HG03575 (cell line): ENCODE data around the gene TENM3.

ENCODE experiments used
- ATAC-seq: cut with Tn5 transposase; IDR thresholded peaks from one replicate; pipeline ENCODE4 v1.9.1; 2021; ENCODE audit not compliant: unreplicated experiment, insufficient number of reproducible peaks, low FRiP score; ENCODE audit errors: extremely low read depth

Gene TENM3

DNA sequence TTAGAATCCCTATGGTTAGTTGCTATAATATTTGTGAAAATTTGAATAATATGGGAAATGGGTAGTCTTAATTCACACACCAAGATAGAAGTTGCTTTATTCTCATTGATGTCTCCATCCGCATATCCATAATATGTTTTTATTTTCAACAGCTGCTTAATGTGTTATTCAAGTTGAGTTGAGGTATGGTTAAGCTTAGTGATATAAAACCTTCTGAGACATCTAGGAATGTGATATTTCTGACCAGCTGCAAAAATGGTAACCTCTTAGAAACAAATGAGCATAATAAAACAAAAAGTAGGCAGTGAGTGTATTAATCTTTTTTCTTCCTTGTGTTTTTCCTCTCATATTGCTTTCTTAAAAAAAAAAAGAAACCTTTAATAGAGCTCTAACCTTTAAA is 172.9 kb downstream of the TENM3 start:
- ATAC-seq, result no peak

DNA sequence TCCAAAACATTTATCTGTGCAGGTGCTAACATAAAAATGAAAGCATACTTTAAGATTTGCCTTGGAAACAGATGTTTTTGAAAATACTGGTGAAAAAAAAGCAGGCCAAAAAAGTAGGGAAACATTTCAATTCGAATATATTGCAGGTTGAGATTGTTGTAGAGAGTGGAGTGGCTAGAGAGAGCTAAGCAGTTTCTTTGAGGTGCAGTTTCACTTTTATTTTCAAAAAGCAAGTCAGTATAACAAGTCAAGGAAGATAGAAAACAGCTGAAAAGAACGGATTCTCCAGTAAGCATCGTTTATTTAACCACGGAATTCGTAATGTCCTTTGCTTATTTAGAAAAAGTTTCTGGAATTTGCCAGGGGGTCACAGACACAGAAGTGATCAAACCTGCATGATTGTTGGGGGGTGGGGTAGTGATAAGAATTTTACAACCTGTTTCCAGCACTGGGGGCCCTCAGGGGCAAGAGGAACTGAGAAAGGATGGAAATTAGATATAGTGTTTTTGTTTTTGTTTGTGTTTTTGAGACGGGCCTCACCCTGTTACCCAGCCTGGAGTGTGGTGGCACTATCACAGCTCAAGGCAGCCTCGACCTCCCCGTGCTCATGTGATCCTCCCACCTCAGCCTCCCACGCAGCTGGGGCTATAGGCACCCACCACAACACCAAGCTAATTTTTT is 175.0 kb downstream of the TENM3 start:
- ATAC-seq, result no peak

DNA sequence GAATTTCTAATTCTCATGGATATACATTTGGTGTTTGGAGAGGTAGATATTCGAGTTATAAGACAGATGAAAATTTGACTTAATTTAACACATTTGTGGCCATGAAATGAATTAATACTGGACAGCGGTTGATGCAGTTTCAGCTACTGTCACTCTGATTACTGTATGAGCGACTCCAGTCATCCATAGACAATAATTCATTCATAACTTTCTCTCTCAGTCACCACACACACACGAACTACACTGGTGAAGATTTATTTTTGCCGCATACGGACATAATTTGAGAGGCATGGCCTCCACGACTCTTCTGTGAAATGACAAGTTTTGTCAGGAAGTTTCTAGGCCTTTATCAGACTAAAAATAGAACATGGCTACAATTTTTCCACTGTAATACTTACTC is 177.0 kb downstream of the TENM3 start:
- no peak for ATAC-seq

DNA sequence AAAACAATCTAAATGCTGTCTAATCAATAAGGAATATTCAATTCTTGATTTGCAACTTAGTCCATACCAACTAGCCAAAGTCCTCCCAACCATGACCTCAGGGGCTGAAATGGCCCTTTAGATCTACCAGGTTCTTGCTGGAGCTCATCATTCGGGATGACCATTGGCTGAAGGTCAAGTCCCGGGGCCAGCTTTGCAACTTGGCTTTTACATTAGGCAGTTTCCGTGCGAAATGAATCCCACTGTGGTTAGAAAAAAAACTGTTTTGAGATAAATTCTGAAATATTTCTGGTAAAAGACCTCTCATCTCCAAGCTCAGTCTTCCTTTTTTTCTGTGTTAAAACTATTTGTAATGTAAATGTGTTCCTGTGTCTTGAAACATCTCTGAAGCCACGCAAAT is 178.6 kb downstream of the TENM3 start:
- no peak for ATAC-seq

DNA sequence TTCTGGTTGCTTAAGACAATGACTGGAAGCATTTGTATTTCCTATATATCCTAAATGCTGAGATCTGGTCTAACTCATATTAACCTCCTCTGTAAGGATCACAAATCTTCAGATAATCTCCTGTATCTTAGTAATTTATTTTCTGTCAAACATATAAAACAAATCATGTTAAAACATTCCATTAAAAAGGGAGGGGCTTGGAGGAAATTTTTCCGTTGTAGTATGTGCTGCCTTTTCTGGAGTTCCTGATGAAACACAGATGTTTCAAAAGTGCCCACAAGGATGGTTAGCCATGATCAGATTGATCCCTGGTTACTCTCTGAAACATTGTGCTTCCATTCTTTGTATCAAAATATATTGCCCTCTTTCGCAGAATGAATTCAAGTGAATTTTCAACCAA is 182.1 kb downstream of the TENM3 start:
- no peak for ATAC-seq

DNA sequence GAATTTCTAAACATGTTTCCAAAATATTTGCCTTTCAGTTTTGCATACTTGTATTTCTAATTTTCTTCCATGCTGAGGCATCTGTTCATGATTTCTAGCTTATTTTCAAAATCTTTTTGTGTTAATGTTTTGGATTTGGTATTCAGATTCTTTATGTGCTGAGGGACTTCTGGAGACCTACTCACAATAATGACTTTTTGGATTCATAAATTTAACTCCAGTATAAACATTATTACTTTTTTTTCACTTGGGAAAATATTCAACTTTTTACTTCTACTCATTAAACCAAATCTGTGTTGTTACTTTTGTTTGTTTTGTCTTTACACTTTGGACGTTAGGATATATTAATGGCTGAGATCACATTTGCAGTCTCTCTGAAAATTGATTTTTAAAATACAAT is 183.7 kb downstream of the TENM3 start:
- ATAC-seq, result no peak

DNA sequence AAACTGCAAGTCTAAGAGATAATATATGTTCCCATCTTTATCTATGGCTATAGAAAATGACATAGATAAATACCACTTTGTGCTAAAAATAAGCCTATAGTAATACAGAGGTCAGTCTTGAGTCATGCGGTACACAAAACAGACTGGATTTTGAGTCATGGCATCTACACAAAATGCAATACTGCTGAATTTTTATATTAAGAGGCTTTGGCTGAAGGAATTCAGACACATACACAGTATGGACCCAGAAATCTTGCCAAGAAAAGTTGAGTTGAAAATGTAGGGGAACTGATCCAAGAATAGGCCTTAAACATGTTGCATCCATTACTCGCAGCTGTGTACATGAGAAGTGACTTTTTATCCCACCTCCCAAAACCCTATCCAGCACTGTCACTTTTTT is 184.4 kb downstream of the TENM3 start:
- ATAC-seq, result no peak

DNA sequence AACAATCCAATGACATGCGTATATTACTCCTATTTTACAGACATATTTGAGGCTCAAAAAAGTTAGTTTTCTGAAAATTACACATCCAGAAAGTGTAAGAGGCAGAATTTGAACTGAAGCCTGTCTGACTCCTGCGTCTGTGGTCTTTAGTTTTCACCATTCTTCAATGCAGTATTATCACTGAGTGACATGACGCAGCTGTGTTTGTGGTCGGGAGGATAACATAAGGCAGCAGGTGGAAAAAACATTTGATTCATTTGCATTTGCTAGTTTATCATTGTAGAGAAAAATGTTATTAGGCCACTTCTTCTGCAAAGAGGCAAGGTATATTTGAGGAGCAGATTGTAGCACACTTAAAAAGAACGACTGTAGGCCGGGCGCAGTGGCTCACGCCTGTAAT is 186.7 kb downstream of the TENM3 start:
- no peak for ATAC-seq

DNA sequence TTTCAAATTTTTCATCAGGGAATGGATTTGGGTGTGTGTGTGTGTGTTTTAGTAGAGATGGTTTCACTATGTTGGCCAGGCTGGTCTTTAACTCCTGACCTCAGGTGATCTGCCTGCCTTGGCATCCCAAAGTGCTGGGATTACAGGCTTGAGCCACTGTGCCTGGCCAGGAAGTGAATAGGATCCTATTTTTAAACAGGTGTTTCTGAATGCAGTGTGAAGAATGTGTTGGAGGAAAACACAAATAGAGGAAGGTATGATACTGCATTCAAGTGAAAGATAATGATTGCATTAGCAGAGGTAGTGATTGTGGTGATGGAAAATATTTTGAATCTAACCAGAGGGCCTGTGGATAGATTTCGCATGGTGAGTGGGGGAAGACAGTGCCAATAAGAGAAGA is 189.6 kb downstream of the TENM3 start:
- no peak for ATAC-seq

DNA sequence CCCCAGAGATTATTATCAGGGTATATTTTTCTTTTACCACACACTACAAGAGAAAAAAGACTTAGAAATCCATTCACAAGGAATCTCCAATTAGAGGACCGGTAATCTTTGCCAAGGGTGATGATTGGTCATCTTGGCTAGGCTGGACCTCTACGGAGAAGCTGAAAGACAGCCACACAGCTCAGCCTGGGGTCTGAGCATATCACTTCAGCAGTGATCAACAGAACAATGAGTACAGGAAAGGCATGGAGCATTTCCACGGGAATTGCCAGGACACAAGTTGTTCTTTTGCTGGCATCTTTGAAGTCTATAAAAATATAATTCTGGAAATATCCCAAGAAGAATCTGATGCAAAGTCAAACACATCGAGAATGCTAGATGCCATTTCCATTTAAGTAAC is 191.5 kb downstream of the TENM3 start:
- ATAC-seq, result no peak

DNA sequence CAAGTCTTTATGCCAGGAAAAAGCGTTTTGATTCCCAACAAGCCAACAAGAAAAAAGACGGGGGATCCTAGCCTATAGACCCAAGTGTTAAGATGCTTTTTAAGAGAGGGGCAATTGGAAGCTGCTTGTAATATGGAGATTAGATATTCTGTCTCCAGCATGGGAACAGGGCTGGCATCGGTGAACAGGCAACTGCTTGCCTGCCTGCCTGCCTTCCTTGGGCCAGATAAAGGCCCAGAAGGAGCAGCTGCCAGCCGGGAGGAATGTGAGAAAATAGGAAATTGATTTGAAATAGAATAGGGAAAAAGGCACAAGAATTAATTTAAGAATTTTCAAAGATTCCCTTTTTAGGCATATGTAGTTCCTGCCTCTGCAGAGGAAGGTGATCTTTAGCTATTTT is 192.2 kb downstream of the TENM3 start:
- no peak for ATAC-seq

DNA sequence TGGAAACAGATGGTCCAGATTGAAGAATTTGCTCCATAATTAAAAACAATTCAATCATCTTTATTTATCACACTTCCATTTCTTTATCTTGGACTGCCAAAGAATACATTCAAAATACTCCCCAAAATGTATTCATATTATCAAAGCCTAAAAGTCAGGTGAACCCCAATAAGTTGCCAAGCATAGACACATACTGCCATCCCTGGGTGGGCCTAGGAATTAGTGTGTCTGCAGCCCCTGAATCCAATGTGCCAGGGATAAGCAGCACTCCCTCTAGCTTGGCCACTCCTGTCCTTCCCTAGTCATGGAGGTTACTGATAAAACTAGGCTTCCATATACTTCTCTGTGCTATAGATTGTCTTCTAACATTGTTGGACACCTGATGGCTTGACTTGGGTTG is 199.9 kb downstream of the TENM3 start:
- no peak for ATAC-seq

DNA sequence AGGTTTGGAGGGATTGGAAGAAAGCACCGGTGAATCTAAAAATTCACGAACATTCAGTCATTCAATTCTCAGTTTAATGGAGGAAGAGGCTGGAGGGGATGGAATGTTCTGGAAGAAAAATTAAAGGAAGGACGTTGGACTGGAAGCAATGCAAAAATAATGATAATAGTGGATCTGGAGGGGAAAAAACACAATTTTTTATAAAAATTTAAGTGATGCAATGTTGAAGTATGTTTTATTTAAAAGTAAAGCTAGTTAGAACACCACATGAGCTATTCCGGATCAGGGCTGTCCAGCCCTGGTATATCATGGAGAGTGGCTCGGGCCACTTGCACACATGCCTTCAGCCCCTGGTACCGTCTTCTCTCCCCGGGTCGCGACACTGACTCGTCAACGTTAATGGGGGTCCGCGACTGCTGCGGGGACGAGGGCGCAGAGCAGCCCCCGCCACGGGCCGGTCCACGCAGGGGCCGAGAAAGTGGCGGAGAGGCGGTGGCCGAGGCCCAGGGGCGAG is 204.6 kb downstream of the TENM3 start:
- ATAC-seq, result no peak

DNA sequence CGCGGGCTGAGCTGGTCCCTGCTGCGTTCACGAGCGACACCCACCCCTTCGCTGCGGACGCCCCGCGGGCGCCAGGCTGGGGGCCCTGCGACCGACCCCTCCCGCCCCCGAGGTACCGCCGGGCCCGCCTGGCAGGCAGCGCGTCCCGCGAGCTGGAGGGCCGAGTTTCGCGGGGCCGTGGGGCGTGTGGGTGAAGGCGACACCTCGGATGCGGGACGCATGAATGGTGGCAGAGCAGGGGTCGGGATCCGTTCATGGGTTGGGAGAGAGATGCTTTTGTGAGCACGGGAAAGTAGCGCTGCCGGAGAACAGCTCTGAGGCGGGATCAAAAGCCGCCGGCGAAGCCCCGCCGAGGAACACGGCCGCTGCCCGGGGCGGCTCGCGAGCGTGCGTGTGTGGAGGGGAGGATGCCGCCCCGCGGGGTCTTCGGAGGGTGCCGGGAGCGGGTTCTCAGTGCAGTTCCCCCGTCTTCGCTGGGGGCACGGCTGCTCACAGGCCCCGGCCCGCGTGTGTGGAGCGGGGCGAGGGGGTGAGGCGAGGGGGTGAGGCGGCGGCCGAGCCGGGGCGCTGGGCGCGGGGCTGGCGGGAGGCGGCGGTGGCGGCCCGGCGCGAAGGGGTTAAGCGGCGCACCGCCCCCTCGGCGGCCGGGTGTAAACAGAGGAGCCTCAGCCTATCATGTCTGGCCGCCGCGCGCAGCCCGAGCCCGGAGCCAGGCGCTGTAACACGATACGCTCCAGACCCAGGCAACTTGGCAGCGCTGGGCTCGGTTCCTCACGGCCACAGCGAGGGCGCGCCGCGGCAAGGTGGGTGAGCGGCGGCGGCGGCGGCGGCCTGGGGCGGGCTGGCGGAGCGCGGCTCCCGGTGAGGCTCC is 205.3 kb downstream of the TENM3 start:
- ATAC-seq, result no peak

DNA sequence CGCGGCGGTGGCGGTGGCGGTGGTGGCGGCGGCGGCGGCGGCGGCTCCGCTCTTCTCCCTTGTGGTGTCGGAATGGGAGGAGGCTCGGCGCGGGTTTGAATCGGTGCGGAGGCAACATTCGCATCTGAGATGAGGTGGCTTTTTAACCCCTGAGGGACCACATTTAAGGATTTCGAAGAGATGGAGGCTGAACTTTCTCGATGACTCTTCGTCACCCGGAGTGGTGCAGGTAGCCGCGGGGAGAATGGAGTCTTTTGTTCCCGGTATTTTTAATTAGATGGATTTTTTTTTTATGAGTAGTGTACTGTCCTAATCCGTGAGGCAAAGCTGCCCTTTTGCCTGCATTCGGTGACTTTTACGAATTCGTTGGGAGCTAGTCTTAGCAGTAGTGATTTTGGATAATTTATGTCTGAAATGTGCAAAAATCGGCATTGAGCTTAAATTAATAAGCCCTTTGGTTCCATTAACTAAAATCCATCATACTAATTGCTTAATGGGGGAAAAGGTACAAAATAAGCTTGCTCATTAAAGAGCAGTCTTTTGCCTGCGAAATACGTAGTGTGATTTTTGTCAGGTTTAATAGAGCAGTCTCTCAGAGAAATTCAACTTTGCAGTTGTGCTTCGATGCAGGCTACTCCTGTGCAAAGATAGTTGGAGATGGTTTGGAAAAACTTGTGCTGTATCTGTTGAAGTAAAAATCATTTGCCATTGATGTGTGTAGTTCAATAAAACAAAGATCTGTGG is 206.2 kb downstream of the TENM3 start:
- no peak for ATAC-seq

DNA sequence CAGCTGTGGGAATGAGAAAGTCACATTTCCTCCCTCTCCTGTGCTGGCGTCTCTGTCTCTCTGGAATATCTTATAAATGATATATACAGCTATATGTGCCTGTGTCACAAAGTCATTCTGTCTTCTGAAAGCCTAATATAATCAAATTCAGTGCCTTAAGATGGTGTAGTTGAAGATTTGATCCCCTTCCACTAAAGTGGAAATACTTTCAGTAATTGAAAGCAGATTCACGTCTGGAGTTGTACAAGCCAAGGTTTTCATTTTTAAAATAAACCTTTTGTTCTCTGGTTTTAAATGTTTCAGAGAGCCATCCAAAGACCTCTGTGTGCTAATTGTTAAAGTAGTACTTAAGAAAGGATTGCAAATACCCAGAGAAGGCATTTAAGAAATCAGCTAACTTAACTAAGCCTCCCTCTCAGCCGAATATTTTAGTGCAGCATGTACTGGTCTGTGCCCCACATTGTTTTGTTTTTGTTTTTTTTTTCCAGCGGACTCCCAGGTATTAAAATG is 206.8 kb downstream of the TENM3 start:
- no peak for ATAC-seq

DNA sequence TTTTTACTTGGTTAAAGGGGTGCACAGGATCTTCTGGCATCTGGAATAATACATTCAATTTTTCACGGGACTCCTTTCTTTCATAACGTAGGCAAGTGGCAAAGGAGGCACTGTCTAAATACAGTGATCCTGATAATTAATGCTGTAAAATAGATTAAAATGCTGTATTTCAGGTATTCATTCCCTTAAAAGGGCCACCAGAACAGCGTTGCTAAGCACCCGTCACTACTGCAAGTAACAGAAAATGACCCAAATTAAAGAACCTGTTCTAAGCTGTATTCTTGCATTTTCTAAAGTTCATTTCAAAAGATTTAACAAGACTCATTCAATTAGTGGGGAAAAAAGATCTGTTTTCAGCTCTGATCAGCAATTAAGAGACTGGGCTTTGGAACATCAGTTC is 208.2 kb downstream of the TENM3 start:
- no peak for ATAC-seq

DNA sequence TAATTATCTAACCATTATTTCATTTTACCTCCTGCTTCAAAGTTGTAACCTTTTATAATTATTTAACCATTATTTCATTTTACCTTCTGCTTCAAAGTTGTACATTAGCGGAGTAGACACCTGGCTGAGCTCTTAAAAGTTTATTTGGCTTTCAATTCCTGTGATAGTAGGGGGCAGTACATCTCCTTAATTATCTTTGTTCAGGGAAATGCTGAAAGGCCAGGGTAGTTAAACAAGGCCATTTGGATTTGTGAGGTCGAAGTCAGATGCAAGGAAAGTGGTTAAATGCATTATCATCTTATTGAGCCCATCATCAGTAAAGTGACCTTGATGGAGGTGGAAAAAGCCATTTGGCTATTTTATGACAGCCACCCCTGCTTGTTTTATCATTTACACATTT is 210.6 kb downstream of the TENM3 start:
- ATAC-seq, result no peak

DNA sequence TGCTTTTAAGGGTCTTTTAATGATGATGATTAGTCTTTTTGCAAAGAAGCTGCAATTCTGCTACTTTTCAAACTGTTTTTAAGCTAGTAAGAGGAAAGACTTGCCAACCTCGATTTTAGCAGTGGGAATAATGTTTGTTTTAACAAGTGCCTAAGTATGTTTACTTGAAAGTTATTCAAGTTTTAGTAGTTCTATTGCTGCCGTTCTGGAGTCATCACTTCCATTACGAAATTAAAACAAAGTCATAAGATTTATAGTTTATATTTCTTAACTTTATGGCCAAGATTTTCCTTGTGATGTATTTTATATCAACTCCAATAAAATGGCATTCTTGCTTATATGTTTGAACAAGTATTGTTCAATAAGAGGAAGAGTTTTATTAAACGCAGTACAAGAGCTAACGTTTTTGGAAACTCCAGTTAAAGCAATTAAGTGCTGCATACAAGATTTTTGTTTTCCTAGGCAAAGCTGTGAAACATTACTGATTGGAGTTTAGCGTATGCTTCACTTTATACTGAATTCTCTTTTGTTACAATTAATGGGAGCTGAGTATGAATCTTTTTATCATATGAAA is 211.3 kb downstream of the TENM3 start:
- ATAC-seq, result no peak
